Nucleus accumbens (tissue), 56 donors: ENCODE measurements around the gene RNASET2.
A peak's percentile ranks its signal among the peaks of the same experiment; 100 is the strongest.
"Not testable (repeated sequence)": the region's sequence is repeated elsewhere in the genome, so short reads cannot be mapped to it uniquely, and the experiment has no call there.

ENCODE experiments used
- DNase-seq, 56 donors: peaks; one replicate each; lab custom pipeline; 2025; lab: John Stamatoyannopoulos, UW

Gene RNASET2

GRCh38 chr6:166949528-166950442 is 6.6 kb downstream of the RNASET2 start:
- DNase-seq: no peak

GRCh38 chr6:166948724-166949123 is 7.6 kb downstream of the RNASET2 start:
- not testable (repeated sequence) for DNase-seq

DNA sequence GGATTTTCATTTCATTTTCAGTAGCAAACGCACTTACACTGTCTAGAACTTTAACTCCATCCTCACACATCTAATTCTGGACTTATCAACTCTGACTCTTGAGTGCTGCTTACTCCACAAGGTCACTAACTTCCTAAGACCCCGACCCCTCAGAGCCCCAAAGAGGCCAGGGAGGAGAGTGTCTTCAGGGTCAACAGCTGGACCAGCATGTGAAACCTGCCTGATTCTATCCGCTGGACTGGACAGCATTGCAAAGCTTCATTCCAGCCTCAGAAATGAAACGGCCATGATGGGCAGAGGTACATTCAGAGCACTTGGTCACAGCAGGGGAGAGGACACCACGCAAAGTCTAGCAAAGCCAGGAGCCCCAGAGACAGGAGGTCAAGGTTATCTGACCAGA is 9.1 kb downstream of the RNASET2 start:
- DNase-seq: no peak

DNA sequence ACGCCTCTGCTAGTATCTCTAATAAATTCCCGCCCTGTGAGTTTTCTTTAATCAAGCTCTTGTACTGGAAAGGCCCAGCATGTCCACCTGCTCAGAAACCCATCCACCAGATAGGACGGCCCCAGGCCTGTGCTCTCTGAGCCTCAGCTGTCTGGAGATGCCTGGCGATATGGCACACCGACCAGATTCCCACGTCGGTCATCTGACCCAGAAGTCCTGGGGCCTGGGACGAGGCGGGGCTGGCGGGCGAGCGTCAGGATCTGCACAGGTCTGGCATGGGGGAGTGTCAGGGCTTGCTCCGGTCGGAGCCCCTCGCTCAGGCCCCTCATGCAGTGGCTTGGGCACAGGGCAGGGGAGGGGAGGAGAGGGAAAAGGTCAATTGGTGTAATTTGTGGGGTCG is 10.2 kb downstream of the RNASET2 start:
- DNase-seq: no peak

DNA sequence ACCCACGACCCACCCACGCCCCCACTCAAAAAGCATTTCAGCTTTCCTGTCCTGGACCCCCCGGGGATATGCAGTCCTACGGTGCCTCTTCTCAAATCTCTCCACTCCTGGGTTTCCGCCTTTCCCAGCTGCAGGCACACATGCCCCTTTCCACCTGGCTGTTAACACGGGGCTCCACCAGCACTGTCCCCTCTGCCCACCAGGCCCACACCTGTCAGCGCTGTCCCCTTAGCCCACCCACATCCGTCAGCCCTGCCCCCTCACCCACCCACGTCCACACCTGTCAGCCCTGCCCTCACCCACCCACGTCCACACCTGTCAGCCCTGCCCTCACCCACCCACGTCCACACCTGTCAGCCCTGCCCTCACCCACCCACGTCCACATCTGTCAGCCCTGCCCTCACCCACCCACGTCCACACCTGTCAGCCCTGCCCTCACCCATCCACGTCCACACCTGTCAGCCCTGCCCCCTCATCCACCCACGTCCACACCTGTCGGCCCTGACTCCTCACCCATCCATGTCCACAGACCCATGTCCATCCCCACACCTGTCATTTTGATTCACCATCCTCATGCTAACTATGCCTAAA is 11.6 kb downstream of the RNASET2 start:
- no peak for DNase-seq

GRCh38 chr6:166942393-166943168 is 13.8 kb downstream of the RNASET2 start:
- peak in 15 of 56 donors; percentile 26 to 76 (median 51) for DNase-seq

GRCh38 chr6:166940643-166941068 is 15.7 kb downstream of the RNASET2 start:
- no peak for DNase-seq

- DNase-seq: no peak
Measured at GRCh38 chr6:166939894-166940293, 16.5 kb downstream of the RNASET2 start.

DNA sequence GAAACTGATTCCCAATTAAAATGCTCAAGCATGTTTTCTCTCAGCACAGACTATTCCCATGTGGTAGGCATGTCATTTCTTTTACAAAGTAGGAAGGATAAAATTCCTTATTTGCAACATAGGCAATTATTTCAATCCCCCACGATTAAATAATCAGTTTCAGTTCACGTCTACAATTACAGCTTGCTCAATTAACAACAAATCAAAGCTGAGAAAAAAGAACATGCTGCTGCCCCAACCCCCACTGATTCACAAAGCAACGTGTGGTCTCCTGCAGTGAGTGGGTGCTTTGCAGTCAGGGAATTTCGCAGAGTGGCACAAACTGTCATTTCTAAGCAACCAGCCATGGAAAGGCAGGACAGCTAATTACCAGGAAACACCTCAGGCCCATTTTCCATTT is 17.0 kb downstream of the RNASET2 start:
- peak in 1 of 56 donors; percentile 21 for DNase-seq

DNA sequence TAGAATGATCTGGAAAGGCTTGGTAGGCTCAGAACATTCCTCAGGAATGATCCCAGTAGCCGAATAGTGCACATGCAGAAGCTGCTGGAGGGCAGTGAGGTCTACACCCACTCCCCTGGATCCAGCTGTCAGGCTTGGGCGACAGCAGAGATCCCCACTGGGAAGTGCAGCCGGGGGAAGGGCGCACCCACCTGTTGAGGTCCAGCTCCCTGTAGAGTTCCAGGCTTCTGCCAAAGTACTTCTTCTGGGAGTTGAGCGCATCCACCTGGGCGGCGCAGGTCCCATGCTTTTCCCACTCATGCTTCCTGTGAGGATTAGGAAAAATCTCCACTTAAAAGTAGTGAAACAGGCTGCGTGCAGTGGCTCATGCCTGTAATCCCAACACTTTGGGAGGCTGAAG is 17.6 kb downstream of the RNASET2 start:
- no peak for DNase-seq

DNA sequence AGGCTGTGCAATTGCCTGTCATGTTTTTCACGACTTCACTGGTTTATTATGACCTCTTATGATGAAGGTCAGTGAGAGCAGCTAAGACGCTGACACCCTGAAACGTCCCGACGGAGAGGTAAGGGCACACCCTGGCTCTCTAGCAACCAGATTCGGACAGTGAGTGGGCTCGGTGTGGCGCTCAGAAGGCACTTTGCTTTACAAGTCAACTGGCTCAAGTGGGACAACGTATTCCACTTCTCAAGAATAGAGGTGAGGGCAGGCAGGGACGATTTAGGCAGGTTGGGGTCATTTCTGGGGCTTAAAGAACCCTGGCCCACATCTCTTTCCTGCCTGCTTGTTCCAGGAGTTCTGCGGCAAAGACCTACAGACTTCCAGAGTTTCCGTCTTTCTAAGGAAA is 18.2 kb downstream of the RNASET2 start:
- DNase-seq: no peak

DNA sequence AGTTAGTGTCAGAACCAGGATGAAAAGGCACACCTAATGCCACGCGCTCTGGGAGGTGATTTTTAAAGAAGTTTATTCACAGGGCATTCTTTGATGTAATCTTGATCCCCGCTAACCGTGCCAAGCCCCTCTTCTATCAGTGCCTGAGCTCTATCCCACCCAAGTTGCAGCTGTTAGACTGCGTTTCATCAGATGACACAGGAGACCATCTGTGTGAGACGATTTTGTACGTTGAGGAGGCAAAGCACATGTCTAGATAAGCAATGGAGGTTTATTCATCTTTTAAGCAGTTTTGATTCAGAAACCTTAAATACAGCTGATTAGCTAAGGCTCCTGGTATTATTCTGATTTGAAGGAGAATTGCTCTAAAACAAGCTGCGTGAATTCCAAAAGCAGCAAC is 18.6 kb downstream of the RNASET2 start:
- no peak for DNase-seq

DNA sequence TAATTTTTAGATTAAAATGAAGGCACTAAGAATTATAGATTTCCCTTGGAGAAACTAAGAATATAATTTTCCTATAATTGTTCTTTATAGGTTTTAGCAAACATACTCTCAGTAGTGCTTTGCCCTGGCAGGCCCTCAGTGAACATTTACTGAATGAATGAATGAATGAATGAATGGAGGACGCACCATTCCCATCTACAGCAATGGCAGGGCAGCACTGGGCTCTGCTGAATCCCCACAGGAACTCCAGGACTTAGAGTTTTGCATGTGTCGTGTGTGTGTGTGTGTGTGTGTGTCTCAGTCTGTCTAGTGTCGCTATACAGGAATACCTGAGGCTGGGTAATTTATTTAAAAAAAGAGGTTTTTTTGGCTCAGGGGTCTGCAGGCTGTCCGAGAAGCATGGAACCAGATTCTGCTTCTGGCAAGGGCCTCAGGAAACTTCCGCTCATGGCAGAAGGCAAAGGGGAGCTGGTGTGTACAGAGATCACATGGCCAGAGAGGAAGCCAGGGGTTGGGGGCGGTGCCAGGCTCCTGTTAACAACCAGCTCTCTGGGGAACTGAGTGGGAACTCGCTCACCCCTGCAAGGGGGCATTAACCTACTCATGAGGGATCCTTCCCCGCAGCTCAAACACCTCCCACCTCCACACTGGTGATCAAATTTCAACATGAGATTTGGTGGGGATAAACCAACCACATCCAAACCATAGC is 20.1 kb downstream of the RNASET2 start:
- peak in 1 of 56 donors; percentile 33 for DNase-seq

- no peak for DNase-seq
Measured at GRCh38 chr6:166935353-166935752, 21.0 kb downstream of the RNASET2 start.

GRCh38 chr6:166934174-166934573 is 22.2 kb downstream of the RNASET2 start:
- DNase-seq: no peak

DNA sequence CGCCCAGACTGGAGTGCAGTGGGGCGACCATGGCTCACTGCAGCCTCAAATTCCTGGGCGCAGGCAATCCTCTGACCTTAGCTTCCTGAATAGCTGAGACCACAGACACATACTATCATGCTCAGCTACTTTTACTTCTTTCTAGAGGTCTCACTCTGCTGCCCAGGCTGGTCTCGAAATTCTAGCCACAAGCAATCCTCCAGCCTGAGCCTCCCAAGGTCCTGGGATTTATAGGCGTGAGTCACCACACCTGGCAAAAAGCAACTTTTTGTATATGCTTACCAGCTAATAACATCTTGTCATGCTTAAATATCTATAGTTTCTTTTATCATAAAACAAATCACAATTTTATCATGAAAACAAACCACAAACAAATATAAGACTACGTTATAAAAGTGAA is 23.0 kb downstream of the RNASET2 start:
- no peak for DNase-seq

- DNase-seq: no peak
Measured at GRCh38 chr6:166932616-166933015, 23.7 kb downstream of the RNASET2 start.

- no peak for DNase-seq
Measured at GRCh38 chr6:166932116-166932515, 24.2 kb downstream of the RNASET2 start.

GRCh38 chr6:166931426-166931970 is 24.9 kb downstream of the RNASET2 start:
- DNase-seq: no peak

DNA sequence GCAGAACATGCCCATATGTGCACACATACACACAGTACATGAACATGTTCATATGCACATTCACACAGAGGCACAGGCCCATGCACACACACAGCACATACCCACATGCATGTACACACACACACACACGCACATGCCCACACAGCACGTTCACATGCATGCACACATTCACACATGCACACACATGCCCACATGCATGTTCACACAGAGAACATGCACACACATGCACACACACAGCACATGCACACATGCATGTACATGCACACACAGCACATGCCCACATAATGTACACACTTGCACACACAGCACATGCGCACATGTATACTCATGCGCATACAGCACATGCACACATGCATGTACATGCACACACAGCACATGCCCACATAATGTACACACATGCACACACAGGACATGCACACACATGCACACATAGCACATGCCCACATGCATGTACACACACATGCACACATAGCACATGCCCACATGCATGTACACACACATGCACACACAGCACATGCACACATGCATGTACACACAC is 25.9 kb downstream of the RNASET2 start:
- no peak for DNase-seq
